ENCODE results near the gene GALNT17. TPM values are rescaled to one million over a fixed set of nuclear protein-coding genes. Genes with fewer than 3 reads are reported as not detected.

The GALNT17 gene
- total RNA-seq, 6 donors from 2014 or later, result 5.3 to 26.2 (median 10.1) TPM

GRCh38 chr7:71740174-71740560 lies 608.2 kb downstream of the GALNT17 start:
- no peaks in the 10 kb centered on the region for H3K4me1 ChIP-seq
- no peaks in the 10 kb centered on the region for H3K9me3 ChIP-seq
- ATAC-seq (ENCODE audit: low FRiP score in 2 of 2), result no peak
- no peak overlapping the region for H3K27ac ChIP-seq
- H3K4me3 ChIP-seq, result no peak overlapping the region
- H3K27me3 ChIP-seq, result no peaks in the 10 kb centered on the region
- 90% methylated on average over 5 of the region's 5 CpGs for WGBS, 2 donors
- DNase-seq, result no peak
- no peaks in the 10 kb centered on the region for H3K36me3 ChIP-seq
- no peak for TF ChIP-seq EP300 (IDR thresholded peaks at IDR 0.05)
- TF ChIP-seq POLR2A (IDR thresholded peaks at IDR 0.05), result no peak
- no peak for TF ChIP-seq POLR2AphosphoS5 (IDR thresholded peaks at IDR 0.05)
- TF ChIP-seq CTCF (IDR thresholded peaks at IDR 0.05), result no peak

- TF ChIP-seq POLR2A (IDR thresholded peaks at IDR 0.05) (no peak), EP300 (IDR thresholded peaks at IDR 0.05) (no peak), POLR2AphosphoS5 (IDR thresholded peaks at IDR 0.05) (no peak), CTCF (IDR thresholded peaks at IDR 0.05) (no peak)
- Histone ChIP-seq H3K27ac (no peak overlapping the region), H3K27me3 (no peaks in the 10 kb centered on the region), H3K4me1 (no peaks in the 10 kb centered on the region), H3K4me3 (no peak overlapping the region), H3K36me3 (no peaks in the 10 kb centered on the region), H3K9me3 (no peaks in the 10 kb centered on the region)
- DNase-seq (no peak), ATAC-seq (ENCODE audit: low FRiP score in 2 of 2) (no peak)
- 85 to 88% methylated on average over 5 of the region's 5 CpGs for WGBS, 2 donors
These were observed 614.1 kb downstream of the GALNT17 start for GRCh38 chr7:71746006-71746405.

GRCh38 chr7:71750290-71750689 lies 618.3 kb downstream of the GALNT17 start:
- TF ChIP-seq POLR2A (IDR thresholded peaks at IDR 0.05), result no peak
- TF ChIP-seq POLR2AphosphoS5 (IDR thresholded peaks at IDR 0.05), result no peak
- no peak for TF ChIP-seq CTCF (IDR thresholded peaks at IDR 0.05)
- TF ChIP-seq EP300 (IDR thresholded peaks at IDR 0.05), result no peak
- no peak for DNase-seq
- peaks cover 0 to 2% (median 0%) of the 10 kb centered on the region in 4 donors for H3K9me3 ChIP-seq
- H3K4me1 ChIP-seq, result peaks cover 0 to 6% (median 4%) of the 10 kb centered on the region in 4 donors
- H3K36me3 ChIP-seq, result no peaks in the 10 kb centered on the region
- no peak overlapping the region for H3K27ac ChIP-seq
- 93 to 95% methylated on average over 6 of the region's 6 CpGs for WGBS, 2 donors
- no peak overlapping the region for H3K4me3 ChIP-seq
- no peak for ATAC-seq (ENCODE audit: low FRiP score in 2 of 2)
- H3K27me3 ChIP-seq, result peaks cover 0 to 7% (median 0%) of the 10 kb centered on the region in 4 donors

- 16 to 36% methylated on average over 12 to 34 of the region's 43 CpGs for WGBS, 2 donors
- peaks cover 0 to 6% (median 4%) of the 10 kb centered on the region in 4 donors for H3K4me1 ChIP-seq
- H3K9me3 ChIP-seq, result peaks cover 0 to 5% (median 0%) of the 10 kb centered on the region in 4 donors
- peaks cover 0 to 7% (median 0%) of the 10 kb centered on the region in 4 donors for H3K27me3 ChIP-seq
- TF ChIP-seq POLR2AphosphoS5 (IDR thresholded peaks at IDR 0.05) (no peak), POLR2A (IDR thresholded peaks at IDR 0.05) (no peak), CTCF (IDR thresholded peaks at IDR 0.05) (peak in 5 of 6 experiments; percentile 12 to 73 (median 56)), EP300 (IDR thresholded peaks at IDR 0.05) (no peak)
- no peak overlapping the region for H3K27ac ChIP-seq
- ATAC-seq (ENCODE audit: low FRiP score in 2 of 2) (peak; percentile 68 to 81), DNase-seq (peak; percentile 37 to 91)
- H3K4me3 ChIP-seq, result no peak overlapping the region
- H3K36me3 ChIP-seq, result no peaks in the 10 kb centered on the region
These were observed 620.4 kb downstream of the GALNT17 start for GRCh38 chr7:71752171-71752935.

Measured in upper lobe of left lung (tissue), 6 donors.